ENCODE measurements around the gene SLC6A19. TPM values are rescaled to one million over a fixed set of nuclear protein-coding genes. Genes with fewer than 3 reads are reported as not detected.

SLC6A19 gene
- total RNA-seq, 2 experiments from 2014 or later, result not detected

GRCh38 chr5:1240496-1241260, 39.3 kb downstream of the SLC6A19 start:
- CTCF ChIA-PET, result no interaction called here
- Mint-ChIP-seq H3K27ac (no peak overlapping the region), H3K36me3 (no peaks in the 10 kb centered on the region), H3K9me3 (peaks cover 10% of the 10 kb centered on the region), H3K4me3 (no peak overlapping the region), H3K4me1 (ENCODE audit: low read depth) (no peaks in the 10 kb centered on the region), H3K27me3 (peaks cover 5% of the 10 kb centered on the region)
- intact Hi-C loops (cut with micrococcal nuclease), result no loop called here
- POLR2A ChIA-PET, result no interaction called here
- DNase-seq, result no peak

DNA sequence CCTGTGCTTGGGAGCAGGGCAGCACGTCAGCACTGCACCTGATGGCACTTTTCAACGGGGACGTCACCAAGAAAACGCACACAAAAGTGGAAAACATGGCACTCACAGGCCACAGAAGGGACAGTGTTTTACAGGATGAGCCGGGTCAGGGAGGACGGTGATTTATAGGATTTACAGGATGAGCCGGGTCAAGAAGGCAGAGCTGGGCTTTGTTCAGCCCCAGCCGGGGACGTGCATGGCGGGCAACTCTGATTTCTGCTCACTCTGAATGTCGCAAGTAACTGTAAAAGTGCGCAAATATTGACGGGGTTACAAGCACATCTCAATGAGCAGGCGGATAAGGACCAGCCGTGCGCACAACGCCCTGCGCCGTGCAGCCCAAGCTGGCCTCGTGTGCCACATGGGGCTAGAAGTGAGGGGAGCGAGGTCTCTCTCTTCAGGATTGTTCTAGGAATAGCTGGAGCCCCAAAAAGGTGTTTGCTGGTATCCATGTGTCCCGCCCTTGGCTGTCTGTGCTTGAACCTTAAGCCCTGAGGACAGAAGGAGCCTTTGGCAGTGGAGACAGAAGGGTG, 40.2 kb downstream of the SLC6A19 start:
- DNase-seq, result no peak
- Mint-ChIP-seq H3K9me3 (peaks cover under 1% of the 10 kb centered on the region), H3K27me3 (peaks cover 6% of the 10 kb centered on the region), H3K36me3 (no peaks in the 10 kb centered on the region), H3K4me1 (ENCODE audit: low read depth) (no peaks in the 10 kb centered on the region), H3K4me3 (no peak overlapping the region), H3K27ac (no peak overlapping the region)
- CTCF ChIA-PET, result no interaction called here
- POLR2A ChIA-PET, result no interaction called here
- intact Hi-C loops (cut with micrococcal nuclease), result no loop called here

DNA sequence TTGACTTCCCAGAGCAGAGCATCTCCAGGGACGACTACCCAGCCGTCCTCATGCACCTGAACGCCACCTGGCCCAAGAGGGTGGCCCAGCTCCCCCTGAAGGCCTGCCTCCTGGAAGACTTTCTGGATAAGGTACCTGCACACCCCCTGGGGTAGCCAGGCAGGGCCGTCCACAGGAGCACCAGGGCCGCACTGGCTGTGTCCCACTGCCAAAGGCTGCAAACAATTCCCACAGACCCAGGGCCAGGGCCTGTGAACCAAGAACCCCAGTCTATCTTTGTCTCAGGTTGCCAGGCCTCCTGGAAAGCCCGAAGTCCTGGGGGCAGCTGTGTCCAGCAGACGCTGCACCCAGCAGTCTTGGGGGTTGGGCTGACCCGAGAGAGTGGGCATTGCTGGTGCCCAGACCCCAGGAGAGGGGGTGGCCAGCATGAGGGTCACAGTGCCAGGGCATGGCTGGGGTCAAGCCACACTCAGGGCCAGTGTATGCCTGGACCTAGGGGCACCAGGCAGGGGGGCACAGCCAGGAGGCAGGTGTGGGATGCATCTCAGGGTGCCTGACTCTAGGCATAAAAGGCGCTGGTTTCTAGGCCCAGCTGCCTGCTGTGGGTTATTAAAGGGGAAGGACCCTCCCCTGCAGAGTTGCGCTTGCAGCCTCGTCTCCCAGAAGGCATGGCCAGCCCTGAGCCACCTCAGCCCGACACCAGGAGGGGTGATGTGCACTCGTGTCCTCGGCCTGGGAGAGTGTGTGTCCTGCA, 41.5 kb downstream of the SLC6A19 start:
- Mint-ChIP-seq H3K4me1 (ENCODE audit: low read depth) (no peaks in the 10 kb centered on the region), H3K9me3 (no peaks in the 10 kb centered on the region), H3K27ac (no peak overlapping the region), H3K36me3 (no peaks in the 10 kb centered on the region), H3K4me3 (no peak overlapping the region), H3K27me3 (peaks cover 12% of the 10 kb centered on the region)
- ChIA-PET CTCF (no interaction called here), POLR2A (no interaction called here)
- intact Hi-C loops (cut with micrococcal nuclease), result no loop called here
- no peak for DNase-seq

DNA sequence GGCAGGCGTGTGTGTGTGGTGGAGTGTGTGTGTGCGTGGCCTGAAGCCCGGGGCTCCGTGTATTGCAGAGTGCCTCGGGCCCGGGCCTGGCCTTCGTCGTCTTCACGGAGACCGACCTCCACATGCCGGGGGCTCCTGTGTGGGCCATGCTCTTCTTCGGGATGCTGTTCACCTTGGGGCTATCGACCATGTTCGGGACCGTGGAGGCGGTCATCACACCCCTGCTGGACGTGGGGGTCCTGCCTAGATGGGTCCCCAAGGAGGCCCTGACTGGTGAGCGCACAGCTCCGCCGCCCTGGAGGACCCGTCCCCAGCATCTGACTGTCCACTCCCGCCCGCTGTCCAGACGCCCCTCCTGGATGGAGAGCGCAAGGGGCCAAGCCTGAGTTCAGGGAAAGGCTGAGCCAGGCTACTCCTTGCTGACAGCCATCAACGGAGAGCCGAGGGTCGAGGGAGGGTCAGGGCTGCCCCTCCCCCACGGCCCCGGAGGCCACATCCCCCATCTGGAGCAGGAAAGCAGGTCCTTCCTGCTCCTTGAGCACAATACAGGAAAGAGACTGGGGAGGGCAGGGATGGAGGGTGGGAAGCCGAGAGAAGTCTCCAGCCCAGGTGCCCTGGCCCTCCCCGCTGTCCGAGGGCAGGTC, 42.2 kb downstream of the SLC6A19 start:
- intact Hi-C loops (cut with micrococcal nuclease), result no loop called here
- Mint-ChIP-seq H3K27me3 (peaks cover 12% of the 10 kb centered on the region), H3K36me3 (no peaks in the 10 kb centered on the region), H3K27ac (no peak overlapping the region), H3K9me3 (no peaks in the 10 kb centered on the region), H3K4me1 (ENCODE audit: low read depth) (no peaks in the 10 kb centered on the region), H3K4me3 (no peak overlapping the region)
- no peak for DNase-seq
- CTCF ChIA-PET, result no interaction called here
- POLR2A ChIA-PET, result no interaction called here

DNA sequence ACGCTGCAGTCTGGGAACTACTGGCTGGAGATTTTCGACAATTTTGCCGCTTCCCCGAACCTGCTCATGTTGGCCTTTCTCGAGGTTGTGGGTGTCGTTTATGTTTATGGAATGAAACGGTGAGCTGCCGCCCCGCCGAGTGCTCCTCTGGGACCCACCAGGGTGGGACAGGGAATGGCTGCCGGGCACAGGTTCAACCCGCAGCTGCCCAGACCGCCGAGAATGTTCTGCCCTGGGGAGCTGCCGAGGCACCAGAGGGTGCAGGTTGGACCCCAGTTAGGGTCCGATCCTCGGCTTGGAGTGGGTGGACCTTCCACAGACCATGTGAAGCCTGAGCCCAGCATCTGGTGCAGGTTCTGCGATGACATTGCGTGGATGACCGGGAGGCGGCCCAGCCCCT, 42.9 kb downstream of the SLC6A19 start:
- ChIA-PET CTCF (no interaction called here), POLR2A (no interaction called here)
- peaks cover 12% of the 10 kb centered on the region for H3K27me3 Mint-ChIP-seq
- H3K4me3 Mint-ChIP-seq, result no peak overlapping the region
- H3K9me3 Mint-ChIP-seq, result no peaks in the 10 kb centered on the region
- H3K4me1 Mint-ChIP-seq (ENCODE audit: low read depth), result no peaks in the 10 kb centered on the region
- no peak for DNase-seq
- H3K27ac Mint-ChIP-seq, result no peak overlapping the region
- intact Hi-C loops (cut with micrococcal nuclease), result no loop called here
- H3K36me3 Mint-ChIP-seq, result no peaks in the 10 kb centered on the region

DNA sequence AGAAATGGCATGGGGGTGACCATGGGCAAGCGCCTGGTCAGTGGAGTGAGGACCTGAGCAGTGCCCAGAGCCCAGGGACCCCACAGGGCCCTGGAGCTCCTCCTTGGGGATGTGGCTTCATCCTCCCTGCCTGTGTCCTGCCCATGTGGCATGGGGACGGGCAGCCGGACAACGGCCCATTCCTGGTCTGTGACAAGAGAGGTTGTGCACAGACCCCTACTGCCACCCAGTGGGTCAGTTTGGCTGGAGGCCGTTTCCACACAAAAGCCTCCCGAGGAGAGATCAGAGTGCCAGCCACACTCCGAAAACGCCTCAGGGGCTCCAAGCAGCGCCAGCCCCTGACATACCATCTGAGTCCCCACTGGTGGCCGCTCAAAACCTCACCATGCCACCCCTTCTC, 43.6 kb downstream of the SLC6A19 start:
- Mint-ChIP-seq H3K27me3 (peaks cover 12% of the 10 kb centered on the region), H3K4me1 (ENCODE audit: low read depth) (no peaks in the 10 kb centered on the region), H3K4me3 (no peak overlapping the region), H3K36me3 (no peaks in the 10 kb centered on the region), H3K9me3 (no peaks in the 10 kb centered on the region), H3K27ac (no peak overlapping the region)
- intact Hi-C loops (cut with micrococcal nuclease), result no loop called here
- ChIA-PET CTCF (no interaction called here), POLR2A (no interaction called here)
- DNase-seq, result no peak

DNA sequence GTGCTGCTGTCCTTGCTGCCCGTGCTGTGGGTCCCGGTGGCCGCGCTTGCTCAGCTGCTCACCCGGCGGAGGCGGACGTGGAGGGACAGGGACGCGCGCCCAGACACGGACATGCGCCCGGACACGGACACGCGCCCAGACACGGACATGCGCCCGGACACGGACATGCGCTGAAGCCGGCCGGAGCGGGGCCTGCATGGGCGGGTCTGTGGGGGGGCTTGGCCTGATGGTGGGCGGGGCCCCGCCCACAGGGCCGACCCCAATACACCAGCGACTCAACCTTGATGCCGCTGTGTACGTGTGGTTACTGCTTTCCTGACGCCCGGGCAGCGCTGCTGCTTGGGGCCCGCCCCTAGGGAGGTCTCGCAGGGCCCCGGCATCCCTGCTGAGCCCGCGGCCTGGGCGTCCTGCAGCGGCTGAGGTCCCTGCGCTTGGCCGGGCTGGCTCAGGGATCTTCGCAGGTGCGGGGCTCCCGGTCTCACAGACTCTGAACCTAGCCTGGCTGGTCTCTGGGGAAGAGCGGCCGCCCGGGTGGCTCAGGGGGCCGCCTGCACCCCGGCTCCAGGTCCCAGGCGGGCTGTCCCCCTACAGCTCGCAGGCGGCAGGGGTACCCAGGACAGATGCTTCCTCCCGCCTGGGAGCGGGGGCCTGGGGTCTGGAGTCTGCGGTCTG, 44.6 kb downstream of the SLC6A19 start:
- Mint-ChIP-seq H3K27ac (no peak overlapping the region), H3K4me1 (ENCODE audit: low read depth) (no peaks in the 10 kb centered on the region), H3K36me3 (no peaks in the 10 kb centered on the region), H3K27me3 (peaks cover 12% of the 10 kb centered on the region), H3K9me3 (no peaks in the 10 kb centered on the region), H3K4me3 (no peak overlapping the region)
- no peak for DNase-seq
- POLR2A ChIA-PET, result no interaction called here
- intact Hi-C loops (cut with micrococcal nuclease), result no loop called here
- CTCF ChIA-PET, result no interaction called here

DNA sequence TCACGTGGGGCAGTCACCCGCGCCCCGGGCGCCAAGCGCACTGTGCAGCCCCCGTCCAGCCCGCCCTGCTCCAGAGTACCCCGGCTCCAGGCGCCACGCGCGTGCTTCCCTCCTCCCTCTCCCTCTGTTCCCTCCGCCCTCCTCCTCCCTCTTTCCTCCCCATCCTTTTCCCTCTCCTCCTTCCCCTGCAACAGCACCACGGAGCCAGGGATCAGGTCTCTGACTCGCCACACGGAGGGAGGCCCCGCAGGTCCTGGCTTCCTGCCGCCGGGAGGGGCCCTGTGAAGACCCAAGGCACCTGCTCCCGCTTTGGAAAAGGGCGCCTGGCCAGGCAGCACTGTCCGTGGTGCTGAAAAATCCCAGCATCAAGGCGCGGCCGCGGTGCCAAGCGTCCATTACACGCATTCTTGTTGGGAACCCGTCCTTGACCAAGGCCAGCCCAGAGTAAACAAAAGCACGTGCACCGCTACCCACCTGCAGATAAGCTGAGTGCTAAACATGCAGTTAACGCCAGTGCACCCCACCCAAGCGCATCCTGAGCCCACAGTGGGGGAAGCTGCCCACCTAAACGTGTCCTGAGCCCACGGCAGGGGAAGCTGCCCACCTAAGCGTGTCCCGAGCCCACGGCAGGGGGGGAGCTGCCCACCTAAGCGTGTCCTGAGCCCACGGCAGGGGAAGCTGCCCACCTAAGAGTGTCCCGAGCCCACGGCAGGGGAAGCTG, 45.5 kb downstream of the SLC6A19 start:
- ChIA-PET POLR2A (no interaction called here), CTCF (no interaction called here)
- no peak overlapping the region for H3K27ac Mint-ChIP-seq
- peak; percentile 24 for DNase-seq
- H3K9me3 Mint-ChIP-seq, result no peaks in the 10 kb centered on the region
- intact Hi-C loops (cut with micrococcal nuclease), result no loop called here
- H3K4me3 Mint-ChIP-seq, result no peak overlapping the region
- H3K4me1 Mint-ChIP-seq (ENCODE audit: low read depth), result no peaks in the 10 kb centered on the region
- peaks cover 12% of the 10 kb centered on the region for H3K27me3 Mint-ChIP-seq
- H3K36me3 Mint-ChIP-seq, result no peaks in the 10 kb centered on the region

DNA sequence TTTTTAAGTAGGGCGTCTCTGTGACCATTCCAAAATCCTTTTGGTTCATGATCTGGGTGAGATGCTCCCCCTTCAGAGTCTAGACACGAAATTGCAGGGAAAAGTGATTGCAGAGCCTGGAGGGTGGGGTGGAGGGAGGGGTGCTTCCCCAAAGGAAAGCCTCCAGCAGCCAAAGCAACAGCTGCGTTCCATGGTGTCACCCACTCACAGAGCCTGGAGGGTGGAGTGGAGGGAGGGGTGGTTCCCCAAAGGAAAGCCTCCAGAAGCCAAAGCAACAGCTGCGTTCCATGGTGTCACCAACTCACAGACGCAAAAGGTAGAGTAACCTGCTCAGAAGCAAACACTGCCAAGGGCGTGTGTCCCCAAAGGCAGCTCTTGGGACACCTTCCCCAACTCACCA, 46.4 kb downstream of the SLC6A19 start:
- H3K36me3 Mint-ChIP-seq, result no peaks in the 10 kb centered on the region
- ChIA-PET CTCF (no interaction called here), POLR2A (no interaction called here)
- H3K4me1 Mint-ChIP-seq (ENCODE audit: low read depth), result no peaks in the 10 kb centered on the region
- peaks cover 12% of the 10 kb centered on the region for H3K27me3 Mint-ChIP-seq
- no peaks in the 10 kb centered on the region for H3K9me3 Mint-ChIP-seq
- no peak for DNase-seq
- no peak overlapping the region for H3K27ac Mint-ChIP-seq
- intact Hi-C loops (cut with micrococcal nuclease), result no loop called here
- no peak overlapping the region for H3K4me3 Mint-ChIP-seq

DNA sequence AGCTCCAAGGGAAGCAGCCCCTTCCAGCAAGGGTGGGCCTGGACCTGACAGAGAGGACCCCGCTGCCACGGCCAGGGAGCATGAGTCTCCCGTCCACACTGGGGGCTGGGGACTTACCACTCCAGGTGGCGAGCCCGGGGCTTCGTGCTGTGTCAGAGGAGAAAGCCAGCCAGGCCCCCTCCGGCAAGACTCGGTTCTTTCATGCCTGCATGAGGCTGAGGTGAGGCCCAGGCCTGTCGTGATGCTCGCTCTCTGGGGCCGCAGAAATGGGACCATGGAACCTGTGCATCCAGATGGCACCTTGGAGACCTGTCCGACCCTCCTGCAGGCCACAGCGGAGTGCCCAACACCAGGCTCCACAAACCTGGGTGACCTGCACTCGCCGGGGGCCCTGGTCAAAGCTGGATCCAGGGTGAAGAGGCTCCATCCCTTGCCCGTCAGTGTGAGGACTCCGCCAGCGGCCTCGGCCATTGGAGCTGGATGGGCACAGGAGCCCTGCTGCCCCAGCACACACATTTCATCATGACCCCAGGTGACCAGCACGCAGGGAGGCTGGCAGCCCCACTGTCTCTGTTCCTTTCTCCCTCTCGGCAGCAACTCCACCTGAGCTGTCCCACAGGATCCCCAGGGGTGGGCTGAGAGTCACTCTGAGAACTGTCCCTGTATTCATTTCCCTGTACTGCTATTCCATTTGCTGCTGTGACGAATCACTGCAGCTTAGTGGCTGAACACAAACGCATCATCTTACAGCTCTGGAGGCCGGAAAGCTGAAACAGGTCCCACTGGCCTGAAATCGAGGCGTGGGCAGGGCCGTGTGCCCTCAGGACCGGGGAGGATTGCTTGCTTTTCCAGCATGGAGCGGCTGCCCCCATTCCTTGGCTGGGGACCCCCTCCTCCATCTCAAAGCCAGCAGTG, 48.2 kb downstream of the SLC6A19 start:
- ChIA-PET POLR2A (no interaction called here), CTCF (no interaction called here)
- Mint-ChIP-seq H3K4me1 (ENCODE audit: low read depth) (peaks cover 3% of the 10 kb centered on the region), H3K4me3 (no peak overlapping the region), H3K36me3 (no peaks in the 10 kb centered on the region), H3K27ac (no peak overlapping the region), H3K27me3 (peaks cover 10% of the 10 kb centered on the region), H3K9me3 (no peaks in the 10 kb centered on the region)
- DNase-seq, result no peak
- intact Hi-C loops (cut with micrococcal nuclease), result no loop called here

Data from activated CD4-positive, alpha-beta memory T cell treated with anti-CD3 and anti-CD28 coated beads for 36 hours (primary cell).